ENCODE measurements around the gene SLC30A9.

The SLC30A9 gene

DNA sequence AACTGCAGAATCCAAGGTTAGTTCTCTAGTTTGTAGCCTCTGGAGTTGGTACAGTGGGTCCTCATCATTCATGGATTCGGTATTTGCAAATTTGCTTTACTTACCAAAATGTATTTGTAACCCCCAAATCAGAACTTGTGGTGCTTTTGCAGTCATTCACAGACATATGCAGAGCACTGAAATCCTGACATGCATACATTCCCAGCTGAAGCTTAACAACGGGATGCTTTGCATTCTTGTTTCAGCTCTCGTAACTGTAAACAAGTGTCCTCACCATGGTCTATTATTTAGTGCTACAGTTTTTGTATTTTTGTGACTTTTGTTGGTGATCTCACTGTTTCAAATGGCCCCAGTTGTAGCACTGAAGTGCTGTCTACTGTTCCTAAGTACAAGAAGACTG, 146.0 kb downstream of the SLC30A9 start:
- no peak for DNase-seq (ENCODE audit: low read depth in 2 of 2)

Data from fibroblast of skin of left quadriceps (primary cell).